ENCODE results near the gene KIF23.
"Not testable (repeated sequence)": the region's sequence is repeated elsewhere in the genome, so short reads cannot be mapped to it uniquely, and the experiment has no call there.

Gene KIF23

DNA sequence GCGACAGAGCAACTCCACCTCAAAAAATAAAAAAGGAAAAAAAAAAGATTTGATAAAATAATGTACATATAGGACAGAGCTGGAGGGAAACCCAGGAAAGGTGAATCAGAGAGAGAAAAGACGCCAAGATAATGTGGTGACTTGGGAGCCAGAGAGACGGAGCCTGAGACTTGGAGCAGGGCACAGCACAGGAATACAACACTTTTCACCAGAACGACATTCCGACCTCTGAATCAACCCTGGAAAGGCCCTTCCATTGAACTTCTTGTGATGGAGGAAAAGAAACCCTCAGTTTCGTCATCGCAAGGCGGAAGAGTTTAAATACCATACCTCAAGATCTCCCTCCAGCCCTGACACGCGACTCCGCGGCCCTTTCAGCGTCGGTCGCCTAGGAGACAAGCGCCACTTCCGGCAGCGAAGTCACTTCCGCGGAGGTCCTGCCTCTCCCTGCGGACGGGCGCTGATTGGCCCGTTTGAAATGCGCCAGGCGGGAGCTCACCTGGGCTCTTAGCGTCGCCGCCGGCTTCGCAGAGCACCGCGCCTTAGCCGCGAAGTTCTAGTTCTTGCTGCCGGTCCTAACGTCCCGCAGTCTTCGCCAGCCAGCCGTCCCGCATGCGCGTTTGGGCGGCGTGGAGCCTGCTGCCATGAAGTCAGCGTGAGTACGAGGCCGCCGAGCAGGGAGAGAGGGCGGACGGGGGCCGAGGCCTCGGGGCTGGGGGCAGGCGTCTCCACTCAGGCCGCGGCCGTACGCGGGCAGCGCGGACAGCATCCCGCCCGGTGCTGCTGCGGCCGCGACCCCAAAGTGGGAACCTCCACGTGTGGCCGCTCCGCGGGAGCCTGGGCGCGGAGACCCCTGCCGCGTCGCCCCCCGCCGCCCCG lies at the start of gene KIF23:
Gene KIF23, plus strand, starts transcription at position 528 of the 879 bp plus-strand sequence. Its CDS starts 117 bp downstream, at position 645.
- peak; percentile 86 for DNase-seq (ENCODE audit: low read depth, low spot score)
- H3K27ac ChIP-seq: peak within 1 kb of the TSS; percentile 81

DNA sequence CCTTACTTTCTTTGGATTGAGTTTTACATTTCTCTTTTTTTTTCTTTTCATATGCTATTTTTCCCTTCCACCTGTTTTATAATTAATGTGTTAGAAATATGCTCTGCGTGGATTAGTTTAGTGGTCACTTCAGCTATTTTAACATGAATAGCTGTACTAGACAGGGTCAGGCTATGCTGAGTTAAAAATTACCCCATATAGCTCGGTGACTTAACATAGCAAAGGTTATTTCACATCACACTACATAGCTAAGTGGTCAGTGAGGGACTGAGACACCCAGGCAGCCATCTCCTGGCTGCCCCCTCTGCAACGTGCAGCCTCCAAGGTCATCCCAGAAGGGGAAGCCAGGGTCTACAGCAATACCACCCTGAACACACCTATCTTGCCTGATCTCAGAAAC lies 46.9 kb upstream of the KIF23 start:
- H3K27ac ChIP-seq: no peak overlapping the region
- no peak for DNase-seq (ENCODE audit: low read depth, low spot score)

DNA sequence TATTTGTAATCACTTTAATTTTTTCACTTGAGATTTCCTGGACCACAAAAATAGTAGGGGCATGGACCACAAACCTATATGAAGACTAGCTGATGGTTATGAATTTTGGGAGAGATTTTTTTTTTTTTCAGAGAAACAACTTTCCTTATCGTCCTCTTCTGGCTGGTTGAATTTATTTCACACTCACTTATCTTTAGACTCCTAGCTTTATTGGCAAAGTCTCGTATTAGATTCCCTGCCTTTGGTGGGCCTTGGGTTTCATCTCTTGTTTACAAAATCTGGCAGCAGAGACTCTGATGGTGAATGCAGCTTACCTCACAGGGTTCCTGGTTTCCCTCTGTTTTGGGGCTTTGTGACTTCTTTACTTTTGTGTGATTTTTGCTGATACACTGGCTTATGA lies 44.5 kb upstream of the KIF23 start:
- H3K27ac ChIP-seq: no peak overlapping the region
- DNase-seq (ENCODE audit: low read depth, low spot score): no peak

DNA sequence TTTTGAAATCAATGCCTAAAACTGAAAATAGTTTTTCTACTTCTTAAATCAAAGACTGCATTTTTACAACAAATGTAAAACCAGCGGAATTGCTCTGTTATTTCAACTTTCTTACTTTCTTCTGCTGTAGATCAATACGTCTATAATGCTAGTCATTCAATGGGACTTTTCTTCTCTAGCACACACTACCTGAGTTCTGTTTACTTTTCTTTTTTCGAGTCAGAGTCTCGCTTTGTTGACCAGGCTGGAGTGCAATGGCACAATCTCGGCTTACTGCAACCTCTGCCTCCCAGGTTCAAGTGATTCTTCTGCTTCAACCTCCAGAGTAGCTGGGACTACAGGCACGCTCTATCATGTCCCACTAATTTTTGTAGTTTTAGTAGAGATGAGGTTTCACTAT lies 40.7 kb upstream of the KIF23 start:
- no peak for DNase-seq (ENCODE audit: low read depth, low spot score)
- no peak overlapping the region for H3K27ac ChIP-seq

DNA sequence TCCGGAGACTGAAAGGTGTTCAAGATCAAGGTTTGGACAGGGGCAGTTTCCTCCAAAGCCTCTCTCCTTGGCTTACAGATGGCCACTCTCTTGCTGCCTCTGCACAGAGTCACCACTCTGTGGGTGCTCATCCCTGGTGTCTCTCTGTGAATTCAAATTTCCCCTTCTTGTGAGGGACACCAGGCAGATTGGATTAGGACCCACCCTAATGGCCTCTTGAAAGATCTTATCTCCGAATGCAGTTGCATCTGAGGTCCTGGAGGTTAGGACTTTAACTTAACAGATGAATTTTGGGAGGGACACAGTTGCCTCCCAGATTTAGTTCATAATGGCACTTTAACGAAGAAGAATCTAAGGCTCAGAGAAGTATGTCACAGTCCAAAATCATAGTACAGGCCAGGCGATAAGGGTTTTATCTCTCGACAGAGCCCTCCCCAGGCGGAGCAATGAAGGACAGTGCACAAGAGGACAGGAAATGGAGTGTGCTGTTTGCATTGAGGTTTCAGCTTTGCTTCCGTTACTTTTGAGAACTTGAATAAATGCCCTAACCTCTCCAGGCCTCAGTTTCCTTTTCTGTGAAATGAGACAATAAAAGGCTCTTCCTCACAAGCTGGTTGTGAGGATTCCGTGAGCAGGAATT lies 38.9 kb upstream of the KIF23 start:
- no peak for DNase-seq (ENCODE audit: low read depth, low spot score)
- no peak overlapping the region for H3K27ac ChIP-seq

DNA sequence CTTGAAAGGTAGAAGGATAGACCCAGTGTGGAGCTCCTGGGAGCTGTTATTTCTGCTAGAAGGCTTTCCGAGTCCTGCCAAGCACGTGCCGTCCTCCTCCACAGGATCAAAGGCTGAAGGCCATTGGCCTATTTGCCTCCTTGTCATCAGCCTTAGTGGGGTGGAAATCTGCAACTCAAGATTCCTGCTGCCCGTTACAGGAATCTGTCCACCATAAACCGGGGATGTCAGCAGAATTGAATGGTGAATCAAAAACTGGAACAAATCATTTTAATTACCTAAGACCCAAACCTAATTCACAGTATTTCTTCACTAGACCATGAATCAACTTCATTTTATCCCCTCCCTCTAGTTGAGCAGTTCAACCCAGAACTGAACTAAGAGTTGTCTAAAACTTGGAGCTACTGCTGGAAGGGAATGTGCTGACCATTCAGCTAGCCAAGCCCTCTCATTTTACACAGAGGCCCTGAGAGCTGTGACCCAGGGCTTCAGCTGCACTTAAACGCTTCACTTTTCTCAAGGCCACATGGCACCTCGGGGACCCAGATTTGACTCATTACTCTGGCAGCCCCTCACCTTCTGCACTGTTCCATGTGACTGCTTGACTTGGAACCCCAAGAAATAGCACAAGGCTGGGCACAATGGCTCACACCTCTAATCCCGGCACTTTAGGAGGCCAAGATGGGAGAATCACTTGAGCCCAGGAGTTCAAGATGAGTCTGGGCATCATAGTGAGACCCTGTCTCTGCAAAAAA lies 36.8 kb upstream of the KIF23 start:
- no peak for DNase-seq (ENCODE audit: low read depth, low spot score)
- H3K27ac ChIP-seq: no peak overlapping the region

DNA sequence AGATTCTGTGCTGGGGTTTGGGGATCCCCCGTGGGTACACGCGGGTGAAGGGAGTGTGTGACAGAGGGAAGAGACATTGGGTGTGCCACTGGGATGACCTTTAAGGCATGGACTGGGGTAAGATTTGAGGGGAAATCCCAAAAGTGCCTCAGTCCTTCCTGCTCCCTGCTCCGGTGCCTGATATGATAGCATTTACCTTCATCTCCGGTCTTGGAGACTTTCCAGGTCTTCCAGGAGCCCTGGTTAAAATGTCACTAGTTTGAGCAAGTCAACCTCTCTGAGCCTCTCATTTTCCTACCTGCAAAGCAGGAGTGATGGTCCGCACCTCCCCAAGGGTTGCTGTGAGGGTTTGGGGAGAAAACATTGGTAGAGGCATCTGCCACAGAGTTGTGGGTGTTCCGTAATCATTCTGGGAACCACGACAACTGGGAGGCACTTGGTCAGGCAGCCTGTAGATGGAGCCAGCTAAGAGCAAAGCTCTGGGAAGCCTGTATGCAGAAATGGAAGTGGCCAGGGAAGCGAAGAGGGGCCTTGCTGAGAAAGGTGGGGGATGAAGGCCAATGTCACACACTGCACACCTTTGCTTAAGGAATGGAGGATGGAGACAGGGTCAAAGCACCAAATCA lies 33.9 kb upstream of the KIF23 start:
- no peak for DNase-seq (ENCODE audit: low read depth, low spot score)
- no peak overlapping the region for H3K27ac ChIP-seq

DNA sequence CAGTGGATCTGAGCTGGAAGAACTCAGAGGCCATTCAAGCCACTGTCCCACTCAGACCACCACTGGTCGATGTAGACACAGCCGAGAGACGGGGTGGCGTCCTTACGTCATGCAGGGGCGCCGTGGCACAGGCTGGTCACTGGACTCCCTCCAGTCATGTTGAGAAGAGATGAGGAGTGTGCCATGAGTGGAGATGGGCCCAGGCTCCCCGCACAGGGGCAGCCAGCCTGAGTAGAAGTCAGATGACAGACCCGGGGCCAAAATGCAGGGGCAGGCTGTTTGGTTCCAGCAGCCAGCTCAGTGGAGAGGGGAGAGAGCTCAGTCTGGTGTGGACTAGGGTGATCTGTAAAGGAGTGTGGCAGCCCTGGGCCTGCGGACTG lies 33.4 kb upstream of the KIF23 start:
- DNase-seq (ENCODE audit: low read depth, low spot score): no peak
- no peak overlapping the region for H3K27ac ChIP-seq

DNA sequence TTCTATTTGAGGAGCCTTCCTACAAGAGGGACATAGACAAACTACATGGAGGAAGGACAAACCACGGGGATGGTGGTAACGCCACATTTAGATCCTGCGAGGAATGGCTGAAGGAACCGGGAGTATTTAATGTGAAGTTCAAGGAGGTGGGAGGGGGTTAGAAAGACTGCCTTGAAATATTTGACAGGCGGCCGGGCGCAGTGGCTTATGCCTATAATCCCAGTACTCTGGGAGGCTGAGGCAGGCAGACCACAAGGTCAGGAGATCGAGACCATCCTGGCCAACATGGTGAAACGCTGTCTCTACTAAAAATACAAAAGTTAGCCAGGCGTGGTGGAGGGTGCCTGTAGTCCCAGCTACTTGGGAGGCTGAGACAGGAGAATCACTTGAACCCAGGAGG lies 32.0 kb upstream of the KIF23 start:
- DNase-seq (ENCODE audit: low read depth, low spot score); H3K27ac ChIP-seq: not testable (repeated sequence)

DNA sequence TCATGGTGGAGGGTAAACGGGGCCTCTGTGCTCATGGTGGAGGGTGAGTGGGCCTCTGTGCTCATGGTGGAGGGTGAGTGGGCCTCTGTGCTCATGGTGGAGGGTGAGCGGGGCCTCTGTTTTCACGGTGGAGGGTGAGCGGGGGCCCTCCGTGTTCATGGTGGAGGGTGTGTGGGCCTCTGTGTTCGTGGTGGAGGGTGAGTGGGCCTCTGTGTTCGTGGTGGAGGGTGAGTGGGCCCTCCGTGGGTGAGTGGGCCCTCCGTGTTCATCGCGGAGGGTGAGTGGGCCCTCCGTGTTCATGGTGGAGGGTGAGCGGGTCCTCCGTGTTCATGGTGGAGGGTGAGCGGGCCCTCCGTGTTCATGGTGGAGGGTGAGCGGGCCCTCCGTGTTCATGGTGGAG lies 30.1 kb upstream of the KIF23 start:
- not testable (repeated sequence) for H3K27ac ChIP-seq; DNase-seq (ENCODE audit: low read depth, low spot score)

DNA sequence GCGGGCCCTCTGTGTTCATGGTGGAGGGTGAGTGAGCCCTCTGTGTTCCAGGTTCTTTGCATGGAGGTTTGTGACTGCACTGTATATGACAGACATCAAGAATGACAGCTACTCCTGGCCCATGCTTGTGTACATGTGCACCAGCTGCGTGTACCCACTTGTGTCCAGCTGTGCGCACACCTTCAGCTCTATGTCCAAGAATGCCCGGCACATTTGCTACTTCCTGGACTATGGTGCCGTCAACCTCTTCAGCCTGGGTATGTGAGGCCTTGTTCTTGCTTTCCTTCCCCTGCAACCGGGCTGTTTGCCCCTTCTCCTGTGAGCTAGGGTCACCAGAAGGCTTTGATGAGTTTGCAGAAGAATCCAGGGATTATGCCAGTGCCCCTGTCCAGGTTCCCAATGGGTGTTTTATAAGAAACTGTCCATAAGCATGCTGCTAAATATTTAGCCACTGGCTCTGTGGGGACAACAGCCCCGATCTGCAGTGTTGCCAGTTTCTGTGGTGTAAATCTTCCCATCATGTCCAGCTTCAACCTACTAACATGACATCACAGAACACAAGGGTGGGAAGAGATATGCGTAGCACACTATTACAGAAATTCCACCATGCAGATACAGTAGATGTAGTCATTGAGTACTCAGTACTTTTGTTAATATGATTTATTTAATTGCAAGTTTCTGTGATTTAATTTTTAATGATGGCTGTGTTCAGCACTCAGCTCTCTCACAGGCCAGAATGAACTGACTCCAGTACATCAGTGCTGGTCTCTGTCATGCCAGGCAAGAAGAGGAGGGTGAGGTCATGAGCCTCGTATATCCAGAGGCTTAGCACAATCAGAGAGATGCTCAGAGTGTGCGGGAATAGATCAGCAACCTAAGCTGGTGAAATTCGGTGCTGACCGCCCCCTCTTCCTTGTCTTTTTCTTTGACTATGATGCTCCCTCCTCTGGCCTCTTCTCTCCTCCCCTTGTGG lies 29.2 kb upstream of the KIF23 start:
- DNase-seq (ENCODE audit: low read depth, low spot score): no peak
- no peak overlapping the region for H3K27ac ChIP-seq

DNA sequence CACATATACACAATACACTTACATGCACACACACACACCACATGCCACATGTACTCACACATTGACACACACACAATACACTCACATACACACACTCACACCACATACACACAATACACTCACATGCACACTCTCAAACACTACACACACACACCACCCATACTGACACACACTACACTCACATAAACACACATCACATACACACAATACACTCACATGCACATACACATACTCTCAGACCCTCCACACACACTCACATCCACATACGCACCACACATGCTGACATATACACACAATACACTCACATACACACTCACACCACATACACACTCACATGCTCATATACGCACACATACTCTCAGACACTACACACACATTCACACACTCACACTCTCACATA lies 28.3 kb upstream of the KIF23 start:
- no peak for DNase-seq (ENCODE audit: low read depth, low spot score)
- H3K27ac ChIP-seq: no peak overlapping the region

DNA sequence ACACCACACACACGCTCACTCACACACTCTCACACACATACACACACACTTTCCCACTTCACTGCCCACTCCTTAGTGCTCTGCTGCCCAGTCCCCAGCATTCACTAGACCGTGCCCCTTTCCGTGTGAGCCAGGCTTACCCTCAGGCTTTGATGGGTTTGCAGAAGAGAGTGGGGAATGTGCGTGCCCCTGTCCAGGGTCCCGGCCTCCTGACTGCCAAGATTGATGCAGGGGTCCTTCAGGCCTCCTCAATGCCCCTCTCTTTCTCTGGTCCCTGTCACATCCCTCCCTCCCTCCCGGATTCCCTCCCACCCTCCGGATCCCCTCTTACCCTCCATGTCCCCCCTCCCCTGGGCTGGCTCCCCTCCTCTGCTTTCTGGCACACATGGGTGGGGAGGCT lies 27.9 kb upstream of the KIF23 start:
- no peak overlapping the region for H3K27ac ChIP-seq
- no peak for DNase-seq (ENCODE audit: low read depth, low spot score)

DNA sequence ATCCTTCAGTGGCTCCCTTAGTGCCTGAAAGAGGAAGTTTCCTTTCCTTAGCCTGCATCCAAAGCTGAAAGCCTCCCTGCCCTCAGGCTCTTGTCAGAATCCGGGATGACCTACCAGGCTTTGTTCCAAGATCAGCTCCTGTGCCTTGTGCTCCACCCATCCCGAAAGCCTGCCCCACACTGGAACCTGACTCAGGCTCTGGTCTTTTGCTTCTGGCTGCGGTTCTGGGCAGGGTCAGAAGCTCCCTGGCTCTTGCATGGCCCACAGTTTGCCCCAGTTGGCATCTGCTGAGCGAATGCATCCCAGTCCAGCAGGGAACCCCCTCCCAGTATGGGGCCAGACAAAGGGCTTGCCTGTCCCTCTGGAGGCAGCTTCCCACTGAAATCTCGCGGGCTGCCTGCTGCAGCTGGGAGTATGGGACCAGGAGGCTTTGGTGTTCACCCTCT lies 25.9 kb upstream of the KIF23 start:
- DNase-seq (ENCODE audit: low read depth, low spot score): no peak
- H3K27ac ChIP-seq: no peak overlapping the region

DNA sequence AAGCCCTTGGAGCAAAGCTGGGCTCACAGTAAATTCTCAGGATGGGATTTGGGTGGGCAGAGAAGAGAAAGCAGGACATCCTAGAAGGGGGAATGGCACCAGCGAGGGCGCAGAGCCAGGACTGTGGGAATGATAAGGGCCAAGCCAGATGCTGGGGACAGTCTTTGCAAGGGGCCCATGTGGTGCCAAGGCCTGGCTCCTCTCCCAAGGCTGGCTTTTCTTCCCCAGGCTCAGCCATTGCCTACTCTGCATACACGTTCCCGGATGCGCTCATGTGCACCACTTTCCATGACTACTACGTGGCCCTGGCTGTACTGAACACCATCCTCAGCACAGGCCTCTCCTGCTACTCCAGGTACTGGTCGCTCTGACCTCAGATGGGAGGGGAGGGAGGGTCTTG lies 24.7 kb upstream of the KIF23 start:
- DNase-seq (ENCODE audit: low read depth, low spot score): no peak
- no peak overlapping the region for H3K27ac ChIP-seq

DNA sequence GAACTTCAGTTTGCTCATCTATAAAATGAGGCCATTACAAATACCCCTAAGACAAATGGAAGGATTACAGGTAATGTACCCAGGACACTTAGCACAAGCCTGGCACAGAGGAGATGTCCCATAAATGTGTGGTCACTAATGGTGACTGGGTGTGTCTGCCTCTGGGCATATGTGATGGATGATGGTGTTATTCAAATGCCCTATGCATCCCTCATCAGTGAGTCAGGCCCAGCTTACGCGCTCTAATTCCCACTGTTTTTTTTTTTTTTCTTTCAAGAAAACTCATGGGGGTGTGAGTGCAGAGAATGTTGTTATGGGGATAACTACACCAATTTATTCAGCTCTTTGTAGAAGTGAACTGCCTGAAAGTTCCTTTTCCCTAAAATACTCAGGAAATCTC lies 23.6 kb upstream of the KIF23 start:
- DNase-seq (ENCODE audit: low read depth, low spot score): peak; percentile 70
- peak overlapping the region; percentile 51 for H3K27ac ChIP-seq

DNA sequence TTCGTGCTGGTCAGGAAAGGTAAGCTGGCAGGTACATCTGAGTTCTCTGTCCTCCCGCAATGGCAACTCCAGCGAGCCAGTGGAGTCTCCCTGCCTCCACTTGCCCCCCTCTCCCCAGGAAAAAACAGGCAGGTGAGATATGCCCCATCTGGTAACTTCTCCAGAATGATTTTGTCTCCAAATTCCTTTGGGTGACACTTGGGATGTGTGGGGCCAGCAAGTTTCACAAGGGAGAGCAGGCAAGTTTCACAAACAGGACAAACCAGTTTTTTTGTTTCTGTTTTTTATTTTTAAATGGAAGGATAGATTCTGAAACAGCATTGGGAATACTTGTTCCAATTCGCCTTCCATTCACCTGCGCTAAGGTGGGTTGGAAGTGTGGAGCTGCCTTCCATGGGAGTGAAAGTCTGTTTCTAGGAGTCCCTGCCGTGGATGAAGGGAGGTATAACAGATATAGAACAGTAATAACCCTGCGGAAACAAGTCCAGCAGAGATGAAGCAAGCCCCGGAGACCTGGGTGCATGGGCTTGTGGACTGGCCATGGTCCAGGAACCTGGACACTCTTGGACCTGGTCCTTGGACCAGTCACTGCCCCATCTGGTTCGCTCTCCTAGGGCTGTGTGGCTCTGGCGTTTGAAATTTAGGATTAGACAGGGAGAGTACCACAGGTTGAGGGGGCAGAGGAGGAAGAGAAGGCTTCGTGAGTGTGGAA lies 22.9 kb upstream of the KIF23 start:
- peak overlapping the region; percentile 51 for H3K27ac ChIP-seq
- DNase-seq (ENCODE audit: low read depth, low spot score): no peak

DNA sequence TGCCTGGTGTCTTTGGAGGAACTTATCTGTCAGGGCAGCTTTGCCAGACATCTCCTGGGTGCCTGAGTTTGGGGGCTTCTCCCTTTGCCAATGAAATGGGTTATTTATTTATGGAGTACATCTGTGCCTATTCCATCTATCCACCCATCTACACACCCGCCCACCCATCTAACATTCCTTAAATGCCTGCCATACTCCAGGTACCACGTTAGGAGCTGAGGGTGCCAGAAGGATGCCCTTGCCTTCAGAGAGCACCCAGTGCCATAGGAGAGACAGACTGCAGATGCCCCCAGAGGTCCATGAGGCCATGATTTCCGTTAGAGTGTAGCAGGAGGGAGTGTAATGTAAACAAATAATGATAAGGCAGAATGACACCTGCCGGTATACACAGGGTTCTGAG lies 21.8 kb upstream of the KIF23 start:
- no peak overlapping the region for H3K27ac ChIP-seq
- DNase-seq (ENCODE audit: low read depth, low spot score): no peak

Data from epithelial cell of prostate (primary cell).